Measurements from ENCODE around the gene SEMA3D.

The SEMA3D gene

DNA sequence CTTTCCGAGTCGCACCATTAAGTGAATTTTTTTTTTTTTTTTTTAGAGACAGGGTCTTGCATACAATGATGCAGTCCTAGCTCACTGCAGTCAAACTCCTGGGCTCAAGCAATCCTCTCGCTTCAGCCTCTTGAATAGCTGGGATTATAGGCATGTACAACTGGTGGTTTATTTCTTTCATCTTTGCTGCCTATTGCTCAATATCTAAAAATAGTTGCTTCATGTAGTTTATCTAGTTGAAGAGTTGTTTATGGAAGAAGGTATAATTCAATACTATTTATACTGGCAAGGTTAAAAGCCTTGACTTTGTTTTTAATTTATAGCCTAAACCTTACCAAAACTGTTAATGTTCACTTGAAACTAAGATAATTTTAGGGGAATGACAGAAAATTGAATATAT lies 66.9 kb downstream of the SEMA3D start:
- no peak for DNase-seq

DNA sequence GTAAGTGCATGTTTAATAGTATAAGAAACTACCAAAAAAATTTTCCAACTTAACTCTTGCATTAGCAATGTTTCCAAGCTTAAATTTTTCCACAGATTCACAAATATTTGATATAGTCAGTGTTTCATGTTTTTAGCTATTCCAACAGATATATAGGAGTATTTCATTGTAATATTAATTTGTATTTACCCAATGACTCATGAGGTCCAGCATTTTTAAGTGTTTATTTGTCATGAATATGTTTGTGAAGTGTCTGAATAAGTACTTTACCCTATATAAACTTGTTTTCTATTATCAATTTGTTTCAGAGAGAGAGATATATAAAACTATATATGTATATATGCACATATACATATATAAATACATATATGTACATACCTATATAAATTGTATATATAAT lies 71.0 kb downstream of the SEMA3D start:
- DNase-seq, result no peak

GRCh38 chr7:85115006-85115405 lies 71.8 kb downstream of the SEMA3D start:
- no peak for DNase-seq

GRCh38 chr7:85114342-85114741 lies 72.5 kb downstream of the SEMA3D start:
- DNase-seq, result no peak

DNA sequence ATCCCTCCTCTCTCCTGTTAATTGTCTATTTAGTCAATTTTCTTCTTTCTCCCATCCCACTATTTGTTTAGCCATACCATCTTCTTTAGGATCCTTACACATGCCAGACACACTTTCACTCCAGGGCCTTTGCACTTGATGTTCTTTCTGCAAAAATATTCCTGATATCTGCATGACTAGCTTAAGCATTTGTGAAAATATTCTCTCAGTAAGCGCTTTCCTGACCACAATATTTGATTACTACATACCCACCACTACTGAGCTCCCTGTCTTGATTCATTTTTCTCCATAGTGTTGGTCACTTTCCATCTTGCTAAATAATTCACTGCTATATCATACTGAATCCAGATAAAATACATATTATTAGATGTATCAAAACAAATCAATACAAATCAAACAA lies 75.1 kb downstream of the SEMA3D start:
- DNase-seq, result no peak

DNA sequence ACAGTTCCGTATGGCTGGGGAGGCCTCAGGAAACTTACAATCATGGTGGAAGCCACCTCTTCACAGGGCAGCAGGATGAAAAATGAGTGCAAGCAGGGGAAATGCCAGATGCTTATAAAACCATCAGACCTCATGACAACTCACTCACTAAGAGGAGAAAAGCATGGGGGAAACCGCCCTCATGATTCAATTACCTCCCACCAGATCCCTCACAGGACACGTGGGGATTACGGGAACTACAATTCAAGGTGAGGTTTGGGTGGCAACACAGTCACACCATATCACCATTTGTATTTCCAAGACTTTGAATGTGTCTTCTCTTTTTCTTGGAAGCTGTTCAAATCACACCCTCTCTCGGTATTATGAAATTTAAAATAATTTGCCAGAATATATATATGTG lies 80.1 kb downstream of the SEMA3D start:
- DNase-seq, result no peak

DNA sequence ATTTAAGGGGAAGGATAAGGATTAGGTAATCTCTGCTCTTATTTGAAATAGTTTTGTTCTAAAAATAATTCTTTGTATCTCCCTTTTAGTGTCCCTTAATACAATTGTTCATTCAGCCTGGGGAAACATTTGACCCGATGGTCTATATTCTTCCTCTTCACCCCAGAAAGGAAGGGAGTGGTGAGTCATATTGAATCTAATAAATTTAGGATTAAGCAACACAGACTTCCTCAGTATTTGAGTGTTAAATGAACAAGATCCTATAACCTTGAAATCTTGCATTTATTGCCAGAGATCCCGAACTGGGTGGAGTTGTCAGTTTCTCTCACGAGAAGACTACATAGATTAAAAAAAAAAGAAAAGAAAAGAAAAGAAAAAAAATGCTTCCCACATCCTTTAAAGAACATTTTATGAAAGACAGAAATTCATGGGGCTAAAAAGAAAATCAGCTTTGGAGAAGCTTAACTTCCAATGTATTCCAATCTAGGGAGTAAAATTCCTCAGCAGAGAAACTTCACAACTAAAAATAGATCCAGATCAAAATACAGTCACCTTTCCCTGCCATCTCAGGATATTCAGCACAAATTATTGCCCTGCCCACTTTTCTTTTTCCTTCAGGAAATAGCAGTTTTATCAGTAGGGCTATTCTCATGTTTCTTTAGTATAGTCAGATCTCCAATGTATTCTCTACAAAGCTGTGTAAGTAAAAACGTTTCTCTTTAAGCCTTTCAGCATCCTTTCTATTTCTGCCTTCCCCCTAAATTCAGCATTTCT lies 82.2 kb downstream of the SEMA3D start:
- no peak for DNase-seq

DNA sequence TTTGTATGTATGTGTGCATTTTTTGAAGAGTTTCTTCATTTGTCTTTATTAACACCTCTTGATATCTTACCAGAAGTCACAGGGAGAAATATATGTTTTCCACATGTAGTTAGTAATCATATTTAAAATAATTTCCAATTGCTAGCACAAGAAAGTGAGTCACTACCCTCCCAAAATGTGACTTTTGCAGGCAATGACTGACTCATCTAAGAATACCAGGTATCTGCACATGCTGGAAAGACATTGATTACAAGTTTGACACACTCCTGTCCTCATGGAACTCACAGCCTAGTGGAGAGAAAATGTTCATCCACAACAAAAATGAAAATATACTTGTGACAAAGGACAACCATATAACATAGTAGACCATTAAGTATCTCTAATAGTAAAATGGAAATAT lies 82.9 kb downstream of the SEMA3D start:
- no peak for DNase-seq

GRCh38 chr7:85103357-85103756 lies 83.5 kb downstream of the SEMA3D start:
- no peak for DNase-seq

- DNase-seq, result no peak
Observed at GRCh38 chr7:85102813-85103350, 84.0 kb downstream of the SEMA3D start.

GRCh38 chr7:85101347-85101746 lies 85.5 kb downstream of the SEMA3D start:
- no peak for DNase-seq

- DNase-seq, result no peak
Observed at GRCh38 chr7:85097844-85098243, 89.0 kb downstream of the SEMA3D start.

GRCh38 chr7:85095806-85096205 lies 91.0 kb downstream of the SEMA3D start:
- DNase-seq, result no peak

DNA sequence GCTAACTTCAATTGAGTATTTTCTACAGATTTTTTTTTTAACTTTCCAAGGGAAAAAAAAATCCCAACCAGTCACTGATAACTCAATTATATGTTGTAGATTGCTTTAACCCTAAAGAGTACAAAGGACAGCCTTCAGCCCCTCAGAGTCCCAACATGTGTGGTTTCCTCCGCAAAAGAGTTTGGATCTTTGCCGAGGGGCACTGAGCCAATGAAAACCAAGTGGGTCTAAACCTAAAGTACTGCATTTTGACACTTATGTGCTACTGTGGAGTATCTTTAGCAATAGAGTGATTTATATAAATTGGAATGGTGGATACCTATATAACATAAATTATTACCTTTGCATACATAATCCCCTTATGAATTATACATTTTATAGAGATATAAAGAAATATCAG lies 91.5 kb downstream of the SEMA3D start:
- DNase-seq, result no peak

DNA sequence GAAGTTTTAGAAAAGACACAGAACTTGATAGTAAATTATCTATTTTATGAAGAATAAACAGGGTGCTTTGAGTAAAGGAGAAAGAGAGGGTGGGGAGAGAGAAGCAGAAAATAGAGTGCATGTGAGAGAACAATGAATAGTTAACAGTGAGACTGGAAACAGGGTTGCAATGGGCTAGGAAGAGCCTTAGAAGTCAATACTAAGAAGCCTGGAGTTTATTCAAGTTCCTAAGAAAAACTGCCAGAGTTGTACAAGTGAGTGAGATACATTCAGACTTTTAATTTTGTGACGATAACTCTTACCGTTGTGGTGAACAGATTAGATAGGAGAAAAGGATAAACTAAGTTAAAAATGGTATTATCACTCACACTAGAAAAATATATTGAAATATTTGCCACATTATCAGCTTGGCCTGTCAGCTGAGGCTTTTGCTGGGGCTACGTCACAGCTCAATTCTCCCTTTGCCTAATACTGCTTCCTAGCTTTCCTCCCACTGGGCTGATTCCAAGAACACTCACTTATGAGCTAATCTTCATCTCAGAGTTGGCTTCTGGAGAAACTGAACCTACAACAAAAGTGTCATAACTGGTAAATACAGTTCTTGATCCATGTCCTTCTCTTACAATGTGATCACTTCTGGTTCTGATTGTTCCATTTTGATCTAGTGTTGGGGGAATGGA lies 92.7 kb downstream of the SEMA3D start:
- DNase-seq, result no peak

DNA sequence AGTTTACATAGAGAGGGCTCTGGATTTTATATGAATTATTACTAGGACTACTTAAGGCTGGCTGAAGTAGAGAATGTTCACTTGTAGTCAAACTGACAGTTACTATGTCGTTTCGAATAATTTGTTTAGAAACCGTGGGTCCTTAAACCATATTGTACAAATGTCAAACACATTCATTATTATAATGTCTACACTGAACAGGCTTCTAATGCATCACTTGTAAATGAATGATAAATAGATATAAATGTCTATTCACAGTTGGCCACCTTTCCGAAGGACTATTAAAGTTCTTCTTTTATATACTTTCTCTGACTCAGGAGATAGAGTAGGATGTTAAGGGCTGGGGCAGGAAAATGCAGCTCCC lies 95.3 kb downstream of the SEMA3D start:
- DNase-seq, result no peak

- DNase-seq, result no peak
Observed at GRCh38 chr7:85090919-85091564, 95.8 kb downstream of the SEMA3D start.

GRCh38 chr7:85090143-85090542 lies 96.7 kb downstream of the SEMA3D start:
- peak; percentile 40 for DNase-seq

- no peak for DNase-seq
Observed at GRCh38 chr7:85081846-85082245, 105.0 kb downstream of the SEMA3D start.

DNA sequence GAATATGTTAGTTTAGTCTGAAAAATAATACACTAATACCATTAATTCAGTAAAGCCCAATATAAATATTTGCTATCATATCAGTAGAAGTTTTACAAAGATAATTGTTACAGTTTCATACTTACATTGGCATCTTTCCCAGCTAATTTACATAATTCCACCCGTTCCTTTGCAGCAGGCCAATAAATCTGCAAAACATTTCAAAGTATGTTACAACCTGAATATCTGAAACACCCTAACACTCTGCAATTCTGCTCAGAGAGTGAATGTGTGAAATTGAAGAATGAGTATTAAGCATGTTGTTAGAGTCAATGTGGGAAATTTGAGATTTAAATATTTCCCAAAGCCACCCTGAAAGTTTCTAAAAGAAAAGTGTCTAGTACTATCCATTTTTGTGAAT lies 105.5 kb downstream of the SEMA3D start:
- DNase-seq, result no peak

- DNase-seq, result no peak
Observed at GRCh38 chr7:85079434-85079833, 107.4 kb downstream of the SEMA3D start.

- DNase-seq, result no peak
Observed at GRCh38 chr7:85078181-85078580, 108.7 kb downstream of the SEMA3D start.

DNA sequence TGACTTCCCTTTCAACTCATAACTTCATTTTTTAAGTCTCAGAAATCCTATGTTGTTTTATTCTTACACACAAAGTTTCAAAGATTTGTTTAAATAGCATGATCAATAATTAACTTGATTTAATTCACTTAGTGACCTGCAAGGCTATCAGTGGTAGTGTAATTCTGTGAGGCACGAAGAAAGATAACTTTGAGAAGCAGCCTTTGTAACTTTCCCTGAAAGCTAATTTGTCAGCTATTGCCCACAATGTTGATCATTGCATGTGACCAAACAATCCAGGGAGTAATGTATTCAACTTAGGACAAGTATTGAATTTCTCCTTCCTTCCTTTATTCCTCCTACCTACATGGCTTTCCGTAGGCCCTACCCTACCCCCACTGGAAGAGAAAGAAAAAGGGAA lies 111.0 kb downstream of the SEMA3D start:
- DNase-seq, result no peak

DNA sequence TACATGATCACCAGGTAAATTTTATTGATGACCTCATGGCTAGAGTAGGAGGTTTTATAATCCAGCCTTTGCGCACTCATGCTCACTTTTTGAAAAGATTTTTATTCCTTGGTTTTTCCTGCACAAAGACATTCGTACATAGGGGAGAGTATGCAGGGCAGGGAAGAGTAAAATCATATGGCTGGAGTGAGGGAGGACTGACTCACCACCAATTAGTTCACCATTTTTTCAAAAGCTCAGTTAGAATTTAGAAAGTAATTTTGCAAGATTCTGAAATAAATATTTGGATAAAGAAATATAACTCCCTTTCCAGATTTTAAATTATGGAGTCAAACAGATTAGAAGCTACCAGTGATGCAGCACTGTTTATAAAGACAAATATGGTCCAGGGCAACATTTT lies 111.9 kb downstream of the SEMA3D start:
- no peak for DNase-seq

All from NCI-H1694 treated with DMSO at 0.1 percent for 48 hours (cell line).